Liver (tissue), 3 donors: Measurements from ENCODE around the gene GTPBP1.

Source experiments
- EGR1 ChIP-seq, 2 donors: IDR thresholded peaks; 2 replicates each; pipeline ENCODE4 v1.6.1; 2016 to 2018; ENCODE audit warnings: antibody characterized with exemption in 2 of 2, low read depth in 2 of 2
- HNF4G ChIP-seq: IDR thresholded peaks from 2 replicates; pipeline ENCODE4 v1.6.1; 2016; ENCODE audit warnings: antibody characterized with exemption
- JUND ChIP-seq, 2 donors: IDR thresholded peaks; 2 replicates each; pipeline ENCODE4 v1.6.1; 2016; ENCODE audit warnings: antibody characterized with exemption in 2 of 2
- NR2F2 ChIP-seq: IDR thresholded peaks from 2 replicates; pipeline ENCODE4 v1.6.1; 2016; ENCODE audit warnings: antibody characterized with exemption
- SP1 ChIP-seq: IDR thresholded peaks from 2 replicates; pipeline ENCODE4 v1.6.1; 2018; ENCODE audit warnings: antibody characterized with exemption, mild to moderate bottlenecking
- TF ChIP-seq, protein P1 (sequence below): fragments of 150-350 bp; IDR thresholded peaks from 2 replicates; pipeline ENCODE4 v1.5.1; 2017; ENCODE audit warnings: improper control_type of control experiment, low read depth, low read length; ENCODE audit not compliant: missing input control
- donor health status: healthy.
- donor health status: healthy.

DNA sequence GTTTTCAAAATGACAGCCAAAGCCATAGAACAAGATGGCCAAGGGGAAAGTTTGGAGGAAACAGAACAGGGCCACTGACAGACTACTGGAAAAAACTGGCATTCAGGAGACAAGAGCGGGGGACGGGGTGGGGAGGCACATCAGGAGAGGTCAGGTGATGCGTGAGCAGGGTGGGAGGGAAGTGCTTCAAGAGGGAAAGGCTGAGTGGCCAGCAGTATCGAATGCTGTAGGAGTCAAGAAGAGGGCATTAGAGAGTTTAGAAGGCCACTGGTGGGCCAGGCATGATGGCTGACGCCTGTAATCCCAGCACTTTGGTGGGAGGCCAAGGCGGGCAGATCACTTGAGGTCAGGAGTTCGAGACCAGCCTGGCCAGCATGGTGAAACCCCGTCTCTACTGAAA, 8.2 kb downstream of the GTPBP1 start:
- TF ChIP-seq JUND (IDR thresholded peaks at IDR 0.05), result no peak
- TF ChIP-seq, protein P1, sequence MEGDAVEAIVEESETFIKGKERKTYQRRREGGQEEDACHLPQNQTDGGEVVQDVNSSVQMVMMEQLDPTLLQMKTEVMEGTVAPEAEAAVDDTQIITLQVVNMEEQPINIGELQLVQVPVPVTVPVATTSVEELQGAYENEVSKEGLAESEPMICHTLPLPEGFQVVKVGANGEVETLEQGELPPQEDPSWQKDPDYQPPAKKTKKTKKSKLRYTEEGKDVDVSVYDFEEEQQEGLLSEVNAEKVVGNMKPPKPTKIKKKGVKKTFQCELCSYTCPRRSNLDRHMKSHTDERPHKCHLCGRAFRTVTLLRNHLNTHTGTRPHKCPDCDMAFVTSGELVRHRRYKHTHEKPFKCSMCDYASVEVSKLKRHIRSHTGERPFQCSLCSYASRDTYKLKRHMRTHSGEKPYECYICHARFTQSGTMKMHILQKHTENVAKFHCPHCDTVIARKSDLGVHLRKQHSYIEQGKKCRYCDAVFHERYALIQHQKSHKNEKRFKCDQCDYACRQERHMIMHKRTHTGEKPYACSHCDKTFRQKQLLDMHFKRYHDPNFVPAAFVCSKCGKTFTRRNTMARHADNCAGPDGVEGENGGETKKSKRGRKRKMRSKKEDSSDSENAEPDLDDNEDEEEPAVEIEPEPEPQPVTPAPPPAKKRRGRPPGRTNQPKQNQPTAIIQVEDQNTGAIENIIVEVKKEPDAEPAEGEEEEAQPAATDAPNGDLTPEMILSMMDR, result no peak
- no peak for TF ChIP-seq HNF4G
- no peak for TF ChIP-seq EGR1 (IDR thresholded peaks at IDR 0.05; ENCODE audit: low read depth in 2 of 2)
- TF ChIP-seq NR2F2, result no peak
- no peak for TF ChIP-seq SP1
